Liver (tissue), 9 donors: ENCODE measurements around the gene GRIN2C. TPM values are rescaled to one million over a fixed set of nuclear protein-coding genes. Genes with fewer than 3 reads are reported as not detected.

Experiments used
- DNase-seq: peaks from one replicate; pipeline ENCODE4 v3.0.0-alpha.2; 2017; ENCODE audit warnings: low spot score
- H3K27ac ChIP-seq, 2 donors: one replicate each; pipeline ENCODE4 v1.7.0; 2013; ENCODE audit warnings: inconsistent platforms in 2 of 2, low read length in 2 of 2, control low read depth in 1 of 2, low read depth in 1 of 2, mild to moderate bottlenecking in 1 of 2
- H3K27me3 ChIP-seq, 4 donors: one replicate each; pipeline versions ENCODE4 v1.6.1 to v1.7.0; 2013; ENCODE audit warnings: low read length in 3 of 4, inconsistent platforms in 1 of 4, mild to moderate bottlenecking in 1 of 4, moderate library complexity in 1 of 4; ENCODE audit not compliant: control insufficient read depth in 4 of 4, insufficient read depth in 4 of 4
- H3K36me3 ChIP-seq, 4 donors: one replicate each; pipeline versions ENCODE4 v1.6.1 to v1.7.0; 2013; ENCODE audit warnings: low read length in 3 of 4, mild to moderate bottlenecking in 3 of 4, low read depth in 1 of 4, moderate library complexity in 1 of 4; ENCODE audit not compliant: control insufficient read depth in 4 of 4, insufficient read depth in 3 of 4
- H3K4me1 ChIP-seq, 4 donors: one replicate each; pipeline versions ENCODE4 v1.6.1 to v1.7.0; 2013; ENCODE audit warnings: low read length in 3 of 4, mild to moderate bottlenecking in 3 of 4, moderate library complexity in 1 of 4; ENCODE audit not compliant: control insufficient read depth in 4 of 4, insufficient read depth in 4 of 4
- H3K4me3 ChIP-seq, 3 donors: one replicate each; pipeline versions ENCODE4 v1.6.1 to v1.7.0; 2013; ENCODE audit warnings: low read length in 3 of 3, control low read depth in 1 of 3, low read depth in 1 of 3, mild to moderate bottlenecking in 1 of 3
- H3K9ac ChIP-seq, 2 donors: one replicate each; pipeline ENCODE4 v1.7.0; 2013; ENCODE audit warnings: low read length in 2 of 2, mild to moderate bottlenecking in 2 of 2, moderate library complexity in 2 of 2, control low read depth in 1 of 2, low read depth in 1 of 2
- H3K9me3 ChIP-seq, 4 donors: one replicate each; pipeline versions ENCODE4 v1.6.1 to v1.7.0; 2013; ENCODE audit warnings: low read length in 3 of 4; ENCODE audit not compliant: control insufficient read depth in 4 of 4
- EGR1 ChIP-seq, 2 donors: IDR thresholded peaks; 2 replicates each; pipeline ENCODE4 v1.6.1; 2016 to 2018; ENCODE audit warnings: antibody characterized with exemption in 2 of 2, low read depth in 2 of 2
- FOXA1 ChIP-seq: IDR thresholded peaks from 2 replicates; pipeline ENCODE4 v1.6.1; 2016; ENCODE audit warnings: antibody characterized with exemption
- FOXA2 ChIP-seq: IDR thresholded peaks from 2 replicates; pipeline ENCODE4 v1.6.1; 2016; ENCODE audit warnings: antibody characterized with exemption
- GABPA ChIP-seq, 2 donors: IDR thresholded peaks in 1 of 2; conservative IDR thresholded peaks in 1 of 2; 2 replicates each; pipeline ENCODE4 v1.6.1; 2016; ENCODE audit warnings: antibody characterized with exemption in 2 of 2, mild to moderate bottlenecking in 1 of 2, moderate library complexity in 1 of 2
- HNF4A ChIP-seq, 2 donors: conservative IDR thresholded peaks; 2 replicates each; pipeline ENCODE4 v1.6.1; 2016; ENCODE audit warnings: antibody characterized with exemption in 2 of 2, mild to moderate bottlenecking in 2 of 2
- HNF4G ChIP-seq: IDR thresholded peaks from 2 replicates; pipeline ENCODE4 v1.6.1; 2016; ENCODE audit warnings: antibody characterized with exemption
- JUND ChIP-seq, 2 donors: IDR thresholded peaks; 2 replicates each; pipeline ENCODE4 v1.6.1; 2016; ENCODE audit warnings: antibody characterized with exemption in 2 of 2
- MAX ChIP-seq: IDR thresholded peaks from 2 replicates; pipeline ENCODE4 v1.6.1; 2016; ENCODE audit warnings: antibody characterized with exemption
- NR2F2 ChIP-seq: IDR thresholded peaks from 2 replicates; pipeline ENCODE4 v1.6.1; 2016; ENCODE audit warnings: antibody characterized with exemption
- RAD21 ChIP-seq, 2 donors: IDR thresholded peaks; 2 replicates each; pipeline ENCODE4 v1.6.1; 2016; ENCODE audit warnings: antibody characterized with exemption in 2 of 2, mild to moderate bottlenecking in 2 of 2
- RXRA ChIP-seq, 2 donors: IDR thresholded peaks; 2 replicates each; pipeline ENCODE4 v1.6.1; 2017 to 2018; ENCODE audit warnings: antibody characterized with exemption in 2 of 2, mild to moderate bottlenecking in 1 of 2
- SP1 ChIP-seq: IDR thresholded peaks from 2 replicates; pipeline ENCODE4 v1.6.1; 2018; ENCODE audit warnings: antibody characterized with exemption, mild to moderate bottlenecking
- TAF1 ChIP-seq: conservative IDR thresholded peaks from 2 replicates; pipeline ENCODE4 v1.6.1; 2016; ENCODE audit warnings: antibody characterized with exemption, mild to moderate bottlenecking
- WGBS: extraction: QIAGEN DNeasy Blood & Tissue Kit; methylation state at CpG from one replicate; pipeline ENCODE4 v1.1.7; 2013; 5-methylcytosine and 5-hydroxymethylcytosine counted together
- polyA plus RNA-seq, 2 donors: library from polyadenylated mRNA; stranded (reverse) in 1 of 2; unstranded in 1 of 2; fragments of 200-250 nt in 1 of 2; fragments of >200 nt in 1 of 2; fragmentation: Nextera tagmentation in 1 of 2; extraction: Ambion mirVana in 1 of 2; gene quantifications; one replicate each; pipeline versions ENCODE4 v1.2.1 to v1.2.3, GENCODE V29; 2013 to 2015
- total RNA-seq, 2 donors: library from RNA; depleted of rRNA; stranded (reverse); fragments of >200 nt; gene quantifications; one replicate each; pipeline ENCODE4 v1.2.3, GENCODE V29; 2014
- TF ChIP-seq, protein P1 (sequence below): IDR thresholded peaks from 2 replicates; pipeline ENCODE4 v1.6.1; 2016; ENCODE audit warnings: antibody characterized with exemption, mild to moderate bottlenecking
- donor health status: healthy.
- donor health status: healthy.
- donor health status: healthy.
- donor health status: healthy.
- donor health status: healthy.

Gene GRIN2C
- total and polyA plus RNA-seq, 4 donors: 0.03 to 0.10 (median 0.09) TPM; not detected in 1

DNA sequence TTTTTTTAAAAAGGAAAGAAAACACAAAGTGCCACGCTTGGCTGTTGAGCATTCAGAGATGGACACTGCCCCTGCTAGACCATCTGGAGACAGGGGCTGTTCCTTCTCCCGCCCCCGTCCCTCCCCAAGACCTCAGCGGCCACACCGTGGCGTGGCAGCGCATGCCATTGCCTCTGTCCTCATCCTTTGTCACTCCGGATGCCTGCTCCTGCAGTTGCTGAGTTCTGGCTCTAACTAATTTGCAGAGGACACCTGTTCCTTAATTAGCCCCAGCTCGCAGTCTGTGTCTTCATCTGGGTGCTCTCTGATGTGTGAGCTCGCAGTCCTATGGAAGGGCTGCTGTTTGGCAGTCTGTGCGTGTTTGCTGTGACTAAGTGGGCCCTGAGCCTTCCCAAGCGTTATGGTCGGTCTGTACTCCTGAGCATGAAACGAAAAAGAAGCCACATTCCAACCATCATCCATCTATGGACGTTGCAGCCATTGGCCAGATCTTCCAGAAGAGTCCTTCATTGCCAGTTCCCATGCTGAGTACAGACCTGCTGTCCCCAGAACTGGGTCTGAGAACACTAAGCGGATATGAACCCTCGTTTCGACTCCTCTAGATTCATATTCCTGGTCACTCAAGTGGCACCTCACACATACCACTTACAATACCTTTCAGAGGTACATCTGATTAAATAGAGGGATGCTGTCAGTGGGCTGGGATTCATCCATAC lies 42.6 kb downstream of the GRIN2C start:
- Histone ChIP-seq H3K9ac (no peak overlapping the region), H3K27ac (no peak overlapping the region), H3K27me3 (no peaks in the 10 kb centered on the region), H3K4me3 (no peak overlapping the region), H3K4me1 (peaks cover 0 to 1% (median 0%) of the 10 kb centered on the region in 4 donors), H3K36me3 (peaks cover 0 to 5% (median 1%) of the 10 kb centered on the region in 4 donors), H3K9me3 (no peaks in the 10 kb centered on the region)
- 90% methylated on average over 18 of the region's 18 CpGs for WGBS
- no peak for DNase-seq
- no peak for TF ChIP-seq EGR1 (IDR thresholded peaks at IDR 0.05; ENCODE audit: low read depth in 2 of 2)
- no peak for TF ChIP-seq NR2F2
- no peak for TF ChIP-seq TAF1
- TF ChIP-seq FOXA2: no peak

- Histone ChIP-seq H3K27me3 (no peaks in the 10 kb centered on the region), H3K4me3 (no peak overlapping the region), H3K9ac (no peak overlapping the region), H3K27ac (no peak overlapping the region), H3K4me1 (peaks cover 0 to 3% (median 0%) of the 10 kb centered on the region in 4 donors), H3K36me3 (peaks cover 0 to 5% (median 1%) of the 10 kb centered on the region in 4 donors), H3K9me3 (no peaks in the 10 kb centered on the region)
- TF ChIP-seq, protein P1, sequence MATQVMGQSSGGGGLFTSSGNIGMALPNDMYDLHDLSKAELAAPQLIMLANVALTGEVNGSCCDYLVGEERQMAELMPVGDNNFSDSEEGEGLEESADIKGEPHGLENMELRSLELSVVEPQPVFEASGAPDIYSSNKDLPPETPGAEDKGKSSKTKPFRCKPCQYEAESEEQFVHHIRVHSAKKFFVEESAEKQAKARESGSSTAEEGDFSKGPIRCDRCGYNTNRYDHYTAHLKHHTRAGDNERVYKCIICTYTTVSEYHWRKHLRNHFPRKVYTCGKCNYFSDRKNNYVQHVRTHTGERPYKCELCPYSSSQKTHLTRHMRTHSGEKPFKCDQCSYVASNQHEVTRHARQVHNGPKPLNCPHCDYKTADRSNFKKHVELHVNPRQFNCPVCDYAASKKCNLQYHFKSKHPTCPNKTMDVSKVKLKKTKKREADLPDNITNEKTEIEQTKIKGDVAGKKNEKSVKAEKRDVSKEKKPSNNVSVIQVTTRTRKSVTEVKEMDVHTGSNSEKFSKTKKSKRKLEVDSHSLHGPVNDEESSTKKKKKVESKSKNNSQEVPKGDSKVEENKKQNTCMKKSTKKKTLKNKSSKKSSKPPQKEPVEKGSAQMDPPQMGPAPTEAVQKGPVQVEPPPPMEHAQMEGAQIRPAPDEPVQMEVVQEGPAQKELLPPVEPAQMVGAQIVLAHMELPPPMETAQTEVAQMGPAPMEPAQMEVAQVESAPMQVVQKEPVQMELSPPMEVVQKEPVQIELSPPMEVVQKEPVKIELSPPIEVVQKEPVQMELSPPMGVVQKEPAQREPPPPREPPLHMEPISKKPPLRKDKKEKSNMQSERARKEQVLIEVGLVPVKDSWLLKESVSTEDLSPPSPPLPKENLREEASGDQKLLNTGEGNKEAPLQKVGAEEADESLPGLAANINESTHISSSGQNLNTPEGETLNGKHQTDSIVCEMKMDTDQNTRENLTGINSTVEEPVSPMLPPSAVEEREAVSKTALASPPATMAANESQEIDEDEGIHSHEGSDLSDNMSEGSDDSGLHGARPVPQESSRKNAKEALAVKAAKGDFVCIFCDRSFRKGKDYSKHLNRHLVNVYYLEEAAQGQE: no peak
- TF ChIP-seq SP1 (no peak), EGR1 (IDR thresholded peaks at IDR 0.05; ENCODE audit: low read depth in 2 of 2) (no peak), HNF4G (no peak), RAD21 (IDR thresholded peaks at IDR 0.05) (no peak), FOXA1 (no peak), RXRA (IDR thresholded peaks at IDR 0.05) (no peak), MAX (no peak), TAF1 (no peak), FOXA2 (no peak), HNF4A (conservative IDR thresholded peaks at IDR 0.05) (no peak), JUND (IDR thresholded peaks at IDR 0.05) (no peak), GABPA (IDR thresholded peaks at IDR 0.05 in 1 of 2, conservative IDR thresholded peaks at IDR 0.05 in 1 of 2) (no peak)
- DNase-seq: no peak
- WGBS: 88% methylated on average over 15 of the region's 15 CpGs
These were observed 43.9 kb downstream of the GRIN2C start for GRCh38 chr17:74815550-74816370.
